ENCODE measurements around the gene NCOA3.
A peak's percentile ranks its signal among the peaks of the same experiment; 100 is the strongest.

Gene NCOA3

DNA sequence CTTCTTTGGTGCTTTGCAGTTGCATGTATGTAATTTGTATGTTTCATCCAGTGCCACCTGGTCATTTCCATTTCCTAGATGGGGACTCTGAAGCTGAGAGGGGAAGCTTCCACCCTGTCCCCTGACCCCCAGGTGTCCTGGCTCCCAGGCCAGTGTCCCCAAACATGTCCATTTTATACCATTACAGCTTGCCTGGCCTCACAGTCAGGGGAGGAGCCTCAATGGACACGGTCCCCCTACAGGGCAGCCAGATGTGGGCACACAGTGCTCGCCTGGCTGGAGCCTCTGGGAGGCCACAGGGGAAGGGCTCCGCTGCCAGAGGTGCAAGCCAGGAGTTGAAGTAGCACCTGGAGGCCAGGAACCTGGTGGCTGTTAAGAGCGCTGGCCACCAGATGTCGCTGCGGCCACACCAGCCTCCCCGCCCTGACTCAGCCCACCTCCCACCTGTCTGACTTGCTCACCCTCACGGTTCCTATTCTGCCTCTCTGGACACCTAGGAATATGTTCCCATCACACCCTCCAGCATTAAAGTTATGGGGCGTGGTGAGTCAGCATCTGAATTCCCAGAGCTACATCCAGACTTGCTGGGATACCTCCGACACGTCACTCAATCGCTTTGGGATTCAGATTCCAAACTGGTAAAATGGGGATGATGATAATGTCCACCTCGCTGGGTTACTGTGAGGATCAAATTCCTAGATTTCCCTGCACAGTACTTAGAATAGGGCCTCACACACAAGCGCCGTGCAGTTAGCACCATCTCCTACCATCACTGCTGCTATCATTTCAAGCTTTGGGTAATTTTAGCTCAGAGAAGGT is 176.2 kb downstream of the NCOA3 start:
- DNase-seq (ENCODE audit: low read depth, low spot score): peak; percentile 11

DNA sequence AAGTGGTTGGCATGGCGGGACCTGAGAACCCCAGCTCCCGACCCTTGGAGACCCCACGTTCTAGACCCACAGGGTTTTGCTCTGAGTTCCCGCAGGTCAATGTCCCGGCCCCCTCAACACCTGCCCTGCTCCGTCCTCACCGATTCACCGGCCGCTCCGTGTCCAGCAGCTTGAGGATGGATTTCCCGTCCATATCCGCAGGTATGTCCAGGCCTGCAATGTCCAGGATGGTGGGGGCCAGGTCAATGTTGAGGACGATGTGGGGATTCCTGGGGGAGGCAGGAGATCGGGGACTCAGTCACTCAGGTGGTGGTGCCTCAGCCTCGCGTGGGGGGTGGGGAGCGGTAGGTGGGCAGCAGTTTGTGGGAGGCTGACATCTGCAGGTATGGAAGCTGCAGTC is 176.8 kb downstream of the NCOA3 start:
- DNase-seq (ENCODE audit: low read depth, low spot score): no peak

DNA sequence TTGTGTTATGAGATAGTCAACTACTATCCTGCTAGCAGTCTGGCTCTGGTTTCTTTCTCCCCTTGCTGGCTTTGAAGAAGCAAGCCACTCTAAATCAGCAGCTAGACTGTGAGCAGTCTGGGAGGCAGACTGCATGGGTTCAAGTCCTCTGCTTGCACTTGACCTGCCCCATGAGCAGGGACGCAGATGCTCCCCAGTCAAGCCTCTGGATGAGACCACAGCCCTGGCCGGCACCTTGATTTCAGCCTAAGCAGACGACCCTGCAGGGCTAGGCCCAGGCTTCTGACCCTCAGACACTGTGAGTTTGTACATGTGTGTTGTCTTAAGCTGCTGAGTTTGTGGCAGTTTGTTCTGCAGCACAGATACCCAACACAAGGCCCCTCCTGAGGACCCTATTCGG is 177.8 kb downstream of the NCOA3 start:
- no peak for DNase-seq (ENCODE audit: low read depth, low spot score)

- DNase-seq (ENCODE audit: low read depth, low spot score): no peak
Measured at GRCh38 chr20:47680804-47681529, 179.3 kb downstream of the NCOA3 start.

DNA sequence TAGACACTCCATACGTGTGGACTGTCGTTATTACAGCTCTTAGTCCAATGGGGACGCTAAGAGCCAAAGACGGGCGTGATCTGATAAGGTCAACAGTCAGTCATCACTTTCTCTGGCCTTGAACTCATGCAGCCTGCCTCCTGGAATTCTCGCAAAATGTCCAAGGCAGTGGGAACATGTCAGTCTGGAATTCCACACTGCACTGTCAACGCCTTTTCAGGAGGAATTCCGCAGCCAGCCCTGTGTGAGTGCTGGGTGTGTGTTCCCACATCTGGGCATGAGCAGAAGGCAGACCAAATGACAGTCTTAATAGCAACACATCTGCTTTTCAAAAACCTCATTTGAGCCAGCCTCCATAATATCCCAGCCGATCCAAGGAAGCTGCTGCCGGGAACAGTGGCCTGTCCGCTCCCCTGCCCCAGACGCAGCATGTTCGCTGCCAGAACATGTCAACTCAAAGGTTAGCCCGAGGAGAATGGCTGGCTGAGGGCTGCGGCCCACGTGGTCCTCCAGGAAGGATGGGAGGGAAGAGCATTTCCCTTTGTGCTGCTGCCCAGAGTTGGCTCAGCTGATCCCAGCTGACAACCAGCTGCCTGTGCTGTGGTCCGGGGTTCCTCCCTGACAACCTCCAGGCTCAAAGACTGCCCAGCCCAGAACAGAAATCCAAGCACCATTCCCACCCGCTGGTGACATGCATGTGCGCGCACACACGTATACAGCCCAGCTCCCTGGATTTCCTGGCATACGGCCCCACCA is 180.5 kb downstream of the NCOA3 start:
- no peak for DNase-seq (ENCODE audit: low read depth, low spot score)

DNA sequence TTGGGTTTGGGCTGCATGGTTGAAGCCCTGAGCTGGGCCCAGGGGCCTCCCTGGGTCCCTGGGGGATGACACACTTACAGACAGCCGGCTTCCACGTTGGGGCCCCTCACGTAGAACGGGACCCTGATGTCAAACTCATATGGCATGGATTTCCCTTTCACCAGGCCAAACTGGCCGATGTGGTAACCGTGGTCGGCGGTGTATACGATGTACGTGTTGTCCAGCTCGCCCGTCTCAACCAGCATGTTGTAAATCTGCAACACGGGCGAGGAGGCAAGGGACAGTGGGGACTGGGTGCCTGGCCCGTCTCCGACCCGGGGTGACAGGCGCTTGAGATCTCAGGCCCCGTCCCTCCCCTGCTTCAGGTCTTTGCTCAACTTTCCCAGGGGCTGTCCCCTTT is 181.2 kb downstream of the NCOA3 start:
- DNase-seq (ENCODE audit: low read depth, low spot score): no peak

- no peak for DNase-seq (ENCODE audit: low read depth, low spot score)
Measured at GRCh38 chr20:47684306-47685080, 182.8 kb downstream of the NCOA3 start.

DNA sequence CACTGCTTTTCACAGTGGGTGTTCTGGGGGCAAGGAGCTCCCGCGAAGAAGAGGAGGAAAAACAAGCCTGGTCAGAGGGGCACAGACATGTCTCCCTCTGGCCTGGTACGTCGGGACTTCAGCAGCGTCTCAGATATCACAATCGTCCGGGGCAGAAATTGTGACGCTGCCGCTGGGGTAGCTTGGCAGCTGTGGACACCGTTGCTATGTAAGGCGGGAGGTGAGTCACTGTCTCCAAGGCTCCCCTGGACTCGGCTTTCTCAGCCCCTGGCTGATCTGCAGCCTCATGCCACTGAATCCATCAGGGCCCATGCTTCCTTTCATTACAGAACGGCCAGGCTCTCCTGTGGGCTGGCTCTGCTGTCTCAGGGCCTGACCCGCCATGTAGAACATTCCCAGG is 184.9 kb downstream of the NCOA3 start:
- no peak for DNase-seq (ENCODE audit: low read depth, low spot score)

DNA sequence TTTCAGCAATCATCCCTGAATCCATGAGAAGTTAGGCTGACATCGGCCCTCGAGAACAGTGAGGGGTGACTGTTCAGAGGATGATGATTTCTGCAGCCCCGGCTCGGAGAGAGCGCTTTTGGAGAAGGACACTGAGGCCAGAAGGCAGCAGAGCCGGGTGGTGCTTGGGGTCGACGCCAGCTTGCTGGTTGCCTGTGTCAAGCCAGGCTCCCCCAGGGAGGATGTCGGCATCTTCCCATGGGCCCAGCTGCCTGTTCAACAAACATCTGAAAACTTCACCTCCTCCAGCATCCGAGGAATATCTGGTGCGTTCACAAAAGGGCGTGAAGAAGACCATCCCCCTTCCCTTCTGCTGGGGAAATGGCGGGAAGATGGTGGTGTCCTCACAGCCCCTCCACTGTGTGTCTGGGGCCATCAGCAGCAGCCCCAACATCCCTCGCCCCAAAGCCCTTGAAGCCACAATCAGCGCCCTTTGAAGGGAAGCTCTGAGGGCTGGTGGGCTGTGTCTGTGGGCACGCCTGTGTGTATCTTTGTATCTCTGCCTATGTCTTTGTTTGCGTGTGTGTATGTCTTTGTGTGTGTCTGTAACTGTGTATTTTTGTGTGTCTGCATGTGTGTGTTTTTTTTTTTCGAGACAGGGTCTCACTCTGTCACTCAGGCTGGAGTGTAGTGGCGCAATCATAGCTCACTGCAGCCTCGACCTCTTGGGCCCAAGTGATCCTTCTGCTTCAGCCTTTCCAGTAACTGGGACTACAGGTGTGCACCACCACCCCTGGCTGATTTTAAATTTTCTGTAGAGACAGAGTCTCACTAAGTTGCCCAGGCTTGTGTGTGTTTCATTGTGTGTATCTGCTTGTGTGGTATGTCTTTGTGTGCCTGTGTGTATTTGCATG is 185.7 kb downstream of the NCOA3 start:
- no peak for DNase-seq (ENCODE audit: low read depth, low spot score)

- DNase-seq (ENCODE audit: low read depth, low spot score): no peak
Measured at GRCh38 chr20:47688385-47689381, 187.0 kb downstream of the NCOA3 start.

- no peak for DNase-seq (ENCODE audit: low read depth, low spot score)
Measured at GRCh38 chr20:47689731-47690130, 188.0 kb downstream of the NCOA3 start.

GRCh38 chr20:47691625-47692024 is 189.9 kb downstream of the NCOA3 start:
- no peak for DNase-seq (ENCODE audit: low read depth, low spot score)

GRCh38 chr20:47694021-47694818 is 192.5 kb downstream of the NCOA3 start:
- DNase-seq (ENCODE audit: low read depth, low spot score): no peak

GRCh38 chr20:47696856-47697255 is 195.2 kb downstream of the NCOA3 start:
- DNase-seq (ENCODE audit: low read depth, low spot score): no peak

DNA sequence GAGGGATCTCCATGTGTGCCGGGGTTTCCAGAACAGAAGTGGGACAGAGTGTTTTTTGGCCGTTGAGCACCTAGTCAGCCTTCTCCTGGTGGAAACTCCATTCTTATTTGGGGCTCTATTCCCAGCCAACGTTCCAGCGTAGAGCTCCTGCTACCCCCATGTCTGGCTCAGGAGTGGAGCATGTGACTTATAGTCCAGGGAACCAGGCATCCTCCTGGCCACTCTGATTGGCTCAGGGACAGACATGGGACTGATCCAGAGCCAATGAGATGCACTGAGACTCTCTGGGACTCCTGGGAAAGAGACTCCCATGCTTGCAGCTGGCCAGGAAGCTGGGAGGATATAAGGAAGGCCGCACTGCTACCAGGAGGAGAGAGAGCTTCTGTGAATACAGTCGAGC is 196.5 kb downstream of the NCOA3 start:
- DNase-seq (ENCODE audit: low read depth, low spot score): no peak

DNA sequence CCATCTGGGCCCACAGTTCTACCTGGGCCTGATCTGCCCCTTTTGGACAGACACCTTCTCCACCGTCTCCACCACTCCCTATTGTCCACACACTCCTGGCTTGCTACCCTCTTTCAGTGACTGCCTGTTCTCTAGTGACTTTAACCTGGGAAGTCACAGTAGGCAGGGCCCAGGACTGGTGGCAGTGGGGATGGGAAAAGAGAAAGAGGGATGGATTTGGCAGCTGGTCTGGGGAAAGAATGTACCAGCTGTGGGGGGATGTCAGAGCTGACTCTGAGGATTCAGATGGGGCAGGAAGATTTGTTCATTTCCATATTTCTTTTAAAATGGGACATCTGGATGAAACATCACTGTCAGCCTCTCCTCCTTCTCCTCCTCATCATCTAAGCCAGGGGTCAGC is 198.1 kb downstream of the NCOA3 start:
- no peak for DNase-seq (ENCODE audit: low read depth, low spot score)

- no peak for DNase-seq (ENCODE audit: low read depth, low spot score)
Measured at GRCh38 chr20:47700327-47700726, 198.6 kb downstream of the NCOA3 start.

- DNase-seq (ENCODE audit: low read depth, low spot score): no peak
Measured at GRCh38 chr20:47701612-47702011, 199.9 kb downstream of the NCOA3 start.

GRCh38 chr20:47703748-47704147 is 202.1 kb downstream of the NCOA3 start:
- DNase-seq (ENCODE audit: low read depth, low spot score): no peak

All from activated CD4-positive, CD25-positive, alpha-beta regulatory T cell treated with anti-CD3 and anti-CD28 coated beads, Interleukin-2, amount 50 U/mL, for 16 hours (primary cell).